Activated CD4-positive, alpha-beta T cell treated with anti-CD3 and anti-CD28 coated beads, Interleukin-2, amount 50 U/mL, for 48 hours (primary cell): ENCODE results near the gene GLIS2.

ENCODE experiments used
- DNase-seq, 2 experiments: peaks; one replicate each; pipeline ENCODE4 v3.0.0-alpha.2; 2020

Gene GLIS2

GRCh38 chr16:4354512-4355409 lies 38.9 kb downstream of the GLIS2 start:
- DNase-seq: no peak

DNA sequence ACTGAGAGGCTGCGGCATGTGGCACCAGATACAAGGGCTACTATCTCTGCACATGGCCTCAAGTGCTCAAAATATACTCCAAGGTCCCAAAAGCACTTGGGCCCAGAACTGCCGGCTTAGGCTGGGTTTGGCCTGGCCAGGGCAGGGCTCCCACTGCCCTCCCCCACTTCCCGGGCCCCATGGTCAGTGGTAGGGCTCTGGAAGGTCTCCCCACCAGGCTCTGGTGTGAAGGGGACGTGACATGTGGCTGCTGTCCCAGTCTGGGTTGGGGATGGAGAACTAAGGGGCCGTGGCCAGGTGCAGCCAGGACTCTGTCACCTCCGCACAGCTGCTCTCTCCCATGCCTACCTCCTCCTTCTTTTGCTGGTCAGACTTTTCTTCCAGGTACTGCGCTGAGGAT lies 41.0 kb downstream of the GLIS2 start:
- no peak for DNase-seq

- DNase-seq: no peak
Measured at GRCh38 chr16:4358236-4358635, 42.4 kb downstream of the GLIS2 start.

- peak; percentile 73 to 74 for DNase-seq
Measured at GRCh38 chr16:4358831-4359561, 43.1 kb downstream of the GLIS2 start.

DNA sequence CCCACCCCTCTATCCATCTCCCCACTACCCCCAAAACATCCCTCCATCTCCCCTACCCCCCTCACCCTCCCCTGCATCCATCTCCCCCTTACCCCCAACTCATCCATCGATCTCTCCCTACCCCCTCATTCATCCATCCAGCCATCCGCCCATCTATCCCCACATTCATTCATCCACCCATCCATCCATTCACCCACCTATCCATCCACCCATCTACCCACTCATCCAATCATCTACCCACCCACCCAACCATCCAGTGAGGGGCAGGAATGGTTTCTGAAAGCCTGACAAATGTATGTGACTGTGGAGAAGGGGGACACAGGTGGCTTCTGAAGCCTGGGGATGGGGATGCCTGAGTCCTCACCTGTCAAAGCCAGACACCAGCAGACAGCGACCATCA lies 44.0 kb downstream of the GLIS2 start:
- DNase-seq: no peak

GRCh38 chr16:4360538-4361021 lies 44.7 kb downstream of the GLIS2 start:
- peak; percentile 26 to 39 for DNase-seq

GRCh38 chr16:4361033-4361943 lies 45.4 kb downstream of the GLIS2 start:
- no peak for DNase-seq

- DNase-seq: no peak
Measured at GRCh38 chr16:4361944-4362311, 46.1 kb downstream of the GLIS2 start.

GRCh38 chr16:4362476-4363135 lies 46.7 kb downstream of the GLIS2 start:
- no peak for DNase-seq

- no peak for DNase-seq
Measured at GRCh38 chr16:4364196-4365013, 48.5 kb downstream of the GLIS2 start.

- DNase-seq: no peak
Measured at GRCh38 chr16:4365014-4365406, 49.1 kb downstream of the GLIS2 start.

DNA sequence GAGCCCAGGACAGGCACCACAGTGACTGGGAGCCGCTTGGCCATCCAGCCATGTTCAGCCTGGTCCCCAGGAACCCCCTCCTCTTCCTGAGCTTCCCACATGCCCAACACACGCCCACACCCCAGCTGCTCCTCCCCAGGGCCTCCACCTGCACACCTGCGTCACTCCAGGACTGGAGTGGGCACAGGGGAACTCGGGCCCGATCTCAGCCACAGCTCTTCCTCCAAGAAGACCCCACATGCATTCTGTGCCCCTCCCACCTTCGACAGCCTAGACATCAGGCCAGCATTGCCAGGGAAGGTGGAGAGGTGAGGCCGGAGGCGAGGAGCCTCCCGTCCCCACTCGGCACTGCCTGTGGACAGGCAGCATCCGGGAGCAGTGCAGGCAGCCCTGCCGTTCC lies 49.7 kb downstream of the GLIS2 start:
- no peak for DNase-seq

DNA sequence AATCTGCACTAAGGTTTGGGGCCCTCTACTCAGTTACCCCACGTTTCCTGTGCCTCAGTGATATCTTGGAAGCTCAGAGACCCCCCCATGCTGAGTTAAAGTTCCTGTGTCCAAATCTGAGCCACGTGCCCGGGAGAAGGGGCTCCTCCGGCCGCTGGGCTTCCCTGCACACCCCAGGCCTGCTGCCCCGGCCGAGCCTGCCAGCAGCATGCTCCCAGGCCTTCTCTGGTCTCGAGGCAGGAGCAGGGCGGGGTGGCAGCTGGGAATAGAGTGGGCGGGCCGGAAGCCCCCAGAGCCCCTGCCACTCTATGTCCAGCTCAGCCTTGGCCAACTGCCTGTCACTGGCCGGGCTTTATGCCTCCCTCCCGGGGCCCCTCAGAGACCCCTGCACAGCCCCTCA lies 50.1 kb downstream of the GLIS2 start:
- no peak for DNase-seq

GRCh38 chr16:4367393-4367856 lies 51.6 kb downstream of the GLIS2 start:
- no peak for DNase-seq

DNA sequence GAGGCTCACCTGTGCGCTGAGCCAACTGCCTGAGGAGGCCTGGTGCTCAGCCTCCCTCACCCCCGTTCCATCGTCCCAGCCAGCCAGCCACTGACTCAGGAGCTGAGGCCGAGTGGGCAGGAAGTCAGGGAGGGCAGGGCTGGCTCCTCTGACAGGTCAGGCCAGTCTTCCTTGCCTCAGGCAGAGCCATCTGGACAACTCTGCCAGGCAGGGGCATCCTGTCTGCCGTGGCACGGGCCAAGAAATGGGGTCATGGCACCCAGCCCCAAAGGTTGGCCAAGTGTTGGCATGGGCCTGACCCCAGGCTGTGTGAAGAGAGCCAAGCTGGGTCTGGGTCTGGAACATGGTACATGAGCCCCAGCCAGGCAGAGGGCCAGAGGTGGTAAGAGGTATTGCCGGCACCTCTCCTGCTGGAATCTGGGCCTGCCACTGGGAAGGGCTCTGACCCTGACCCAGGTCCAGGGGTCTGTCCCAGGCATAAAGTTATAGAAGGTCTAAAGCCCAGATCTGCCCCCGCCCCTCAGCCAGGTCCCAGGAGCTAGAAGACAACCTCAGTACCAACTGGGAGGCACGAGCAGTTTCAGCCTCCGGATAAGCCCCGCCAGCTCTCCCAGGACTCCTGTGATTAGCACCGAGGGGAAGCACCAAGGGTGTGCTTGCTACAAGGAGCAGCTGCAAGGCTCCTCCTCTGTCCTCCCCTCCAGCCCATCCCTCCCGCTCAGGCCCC lies 53.3 kb downstream of the GLIS2 start:
- no peak for DNase-seq

- DNase-seq: no peak
Measured at GRCh38 chr16:4370151-4370550, 54.3 kb downstream of the GLIS2 start.

DNA sequence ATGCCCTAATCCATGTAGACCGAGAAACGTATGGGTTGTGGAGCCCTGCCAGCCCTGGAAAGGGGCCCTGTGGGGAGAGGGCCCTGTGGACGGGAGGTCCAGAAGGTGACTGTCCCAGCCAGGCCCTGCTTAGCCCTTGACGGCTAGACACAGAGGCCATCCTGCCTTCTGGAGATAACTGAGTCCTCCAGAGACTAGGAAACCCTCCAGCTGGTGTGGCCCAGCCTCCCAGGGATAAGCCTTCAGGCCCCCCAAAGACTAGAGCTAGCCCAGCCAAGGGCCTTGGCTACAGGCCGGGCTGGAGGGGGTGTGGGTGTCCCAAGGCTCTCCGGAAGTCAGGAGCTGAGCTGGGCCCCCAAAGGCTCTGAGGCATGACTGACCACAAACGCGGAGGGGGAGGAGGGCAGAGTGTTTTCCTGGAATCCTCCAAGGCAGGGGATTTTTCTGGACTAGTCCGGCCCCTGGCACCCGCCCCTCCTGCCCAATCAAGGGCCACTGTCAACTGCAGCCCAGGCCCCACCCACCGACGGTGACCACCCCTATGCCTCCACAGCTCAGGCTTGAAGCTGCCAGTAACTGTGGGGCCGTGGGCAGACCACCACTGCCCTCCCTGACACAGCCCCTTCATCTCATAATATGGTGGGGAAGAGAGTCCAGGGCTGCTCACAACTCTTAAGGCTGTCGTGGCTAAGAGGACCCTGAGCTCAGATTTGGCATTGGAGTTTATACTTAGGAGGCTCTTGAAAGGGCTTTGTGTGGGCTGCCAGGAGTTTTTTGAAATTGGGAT lies 54.9 kb downstream of the GLIS2 start:
- no peak for DNase-seq

GRCh38 chr16:4371357-4372000 lies 55.6 kb downstream of the GLIS2 start, which contains the start of gene VASN:
VASN (plus strand) TSS chr16:4371848; CDS start chr16:4380878, 9,030 bp downstream.
- DNase-seq: peak; percentile 65 to 71

GRCh38 chr16:4372001-4372577 lies 56.2 kb downstream of the GLIS2 start:
- DNase-seq: peak; percentile 10 to 24
